GM19324 (cell line): ENCODE results near the gene KATNB1.
"Not testable (repeated sequence)": the region's sequence is repeated elsewhere in the genome, so short reads cannot be mapped to it uniquely, and the experiment has no call there.

ENCODE experiments used
- ATAC-seq: cut with Tn5 transposase; IDR thresholded peaks from one replicate; pipeline ENCODE4 v1.9.1; 2021; ENCODE audit warnings: mild to moderate bottlenecking, moderate library complexity; ENCODE audit not compliant: unreplicated experiment, low FRiP score

KATNB1 gene

DNA sequence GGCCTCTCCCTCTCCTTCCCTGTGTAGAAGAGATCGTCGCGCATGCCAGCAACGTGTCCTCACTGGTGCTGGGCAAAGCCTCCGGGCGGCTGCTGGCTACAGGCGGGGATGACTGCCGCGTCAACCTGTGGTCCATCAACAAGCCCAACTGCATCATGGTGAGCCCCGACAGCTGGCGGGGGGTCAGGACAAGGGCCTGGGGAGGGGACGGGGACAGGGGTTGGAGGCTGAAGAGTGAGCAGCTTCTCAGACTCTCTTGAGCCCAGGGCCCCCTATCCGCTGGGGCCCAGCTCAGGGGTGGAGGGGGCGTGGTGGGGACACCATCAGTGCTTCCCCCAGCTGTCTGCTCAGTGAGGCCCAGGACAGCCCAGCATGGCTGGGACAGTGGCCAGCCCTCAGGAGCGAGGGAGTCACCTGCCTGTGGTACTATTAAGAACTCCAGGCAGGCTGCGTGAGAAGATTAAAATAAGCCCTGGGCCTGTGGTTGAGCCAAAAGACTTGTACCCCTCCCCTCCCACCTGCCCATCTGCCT, 6.2 kb downstream of the KATNB1 start:
- ATAC-seq: no peak

DNA sequence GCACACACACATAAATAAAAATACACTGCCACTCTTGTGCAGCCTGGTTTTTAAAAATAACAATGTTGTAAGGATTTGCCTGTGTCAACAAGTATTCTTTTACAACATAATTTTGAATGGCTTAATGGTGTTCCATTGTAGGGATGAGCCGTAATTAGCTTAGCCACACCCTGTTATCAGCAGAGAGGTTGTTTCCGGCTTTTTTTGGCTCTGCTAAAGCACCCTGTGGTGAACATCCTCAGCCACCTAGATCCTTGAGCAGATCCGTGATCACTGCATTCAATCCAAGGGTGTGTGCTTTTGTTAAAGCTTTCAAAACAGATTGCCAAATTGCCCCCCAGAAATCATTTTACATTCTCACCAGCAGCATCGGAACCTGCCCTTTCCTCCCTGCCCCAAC, 7.0 kb downstream of the KATNB1 start:
- ATAC-seq: no peak

DNA sequence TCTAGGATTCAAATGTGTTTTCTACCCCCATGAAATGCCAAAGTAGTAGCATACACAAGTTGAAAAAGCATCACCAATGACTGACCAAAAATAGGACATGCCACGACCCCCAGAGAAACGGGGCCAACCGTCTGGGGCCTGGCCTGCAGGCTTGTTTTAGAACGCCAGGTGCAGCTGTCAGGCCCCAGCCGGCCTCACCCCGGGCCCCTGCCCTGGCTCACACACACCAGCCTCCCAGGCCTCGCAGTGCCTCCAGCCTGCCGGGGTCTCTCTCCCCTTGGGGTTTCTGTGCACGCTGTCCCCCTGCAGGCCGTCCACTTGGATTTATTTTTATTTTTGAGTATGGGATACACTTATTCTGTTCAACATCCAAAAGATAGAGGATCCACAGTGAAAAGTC, 7.9 kb downstream of the KATNB1 start:
- no peak for ATAC-seq

DNA sequence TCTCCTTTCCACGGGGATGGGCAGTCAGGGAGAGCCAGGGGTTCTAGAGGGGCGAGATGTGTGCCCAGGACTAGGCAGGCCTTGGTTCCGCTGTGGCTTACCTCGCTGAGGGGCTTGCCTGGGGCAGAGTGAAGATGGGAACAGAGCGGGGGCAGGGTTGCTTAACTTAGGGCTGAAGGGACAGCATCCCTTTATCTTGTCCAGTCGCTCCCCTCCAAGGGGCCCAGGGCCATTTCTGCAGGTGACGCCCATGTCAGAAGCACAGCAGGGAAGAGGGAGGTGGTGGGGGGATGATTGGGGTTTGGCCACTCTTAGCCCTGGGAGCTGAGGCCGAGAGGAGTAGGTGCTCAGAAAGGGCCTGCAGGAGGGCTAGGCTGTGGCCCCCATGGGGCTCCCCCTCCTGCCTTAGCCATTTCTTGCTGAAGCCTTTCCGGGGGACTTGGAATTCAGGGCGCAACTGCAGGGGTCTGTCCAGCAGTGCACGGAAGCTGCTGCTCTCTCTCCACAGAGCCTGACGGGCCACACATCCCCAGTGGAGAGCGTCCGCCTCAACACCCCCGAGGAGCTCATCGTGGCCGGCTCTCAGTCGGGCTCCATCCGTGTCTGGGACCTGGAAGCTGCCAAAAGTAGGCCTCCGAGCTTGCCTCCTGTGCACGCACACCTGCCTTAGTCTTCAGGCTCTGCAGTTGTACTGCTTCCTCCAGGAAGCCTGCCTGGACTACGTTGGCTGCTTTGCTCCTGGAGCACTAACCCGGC, 8.5 kb downstream of the KATNB1 start:
- no peak for ATAC-seq

DNA sequence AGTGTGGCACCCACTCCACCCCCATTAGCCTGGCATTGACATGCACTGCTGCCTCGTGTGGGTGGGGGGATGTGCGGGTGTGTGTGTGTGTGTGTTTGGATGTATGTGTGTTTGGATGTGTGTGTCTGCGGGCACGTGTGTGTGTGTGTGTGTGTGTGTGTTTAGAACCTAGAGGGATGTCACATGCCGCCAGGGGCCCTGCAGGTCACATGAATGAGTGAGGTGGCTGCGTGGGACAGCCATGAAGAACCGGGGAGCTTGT, 9.0 kb downstream of the KATNB1 start:
- ATAC-seq: no peak

DNA sequence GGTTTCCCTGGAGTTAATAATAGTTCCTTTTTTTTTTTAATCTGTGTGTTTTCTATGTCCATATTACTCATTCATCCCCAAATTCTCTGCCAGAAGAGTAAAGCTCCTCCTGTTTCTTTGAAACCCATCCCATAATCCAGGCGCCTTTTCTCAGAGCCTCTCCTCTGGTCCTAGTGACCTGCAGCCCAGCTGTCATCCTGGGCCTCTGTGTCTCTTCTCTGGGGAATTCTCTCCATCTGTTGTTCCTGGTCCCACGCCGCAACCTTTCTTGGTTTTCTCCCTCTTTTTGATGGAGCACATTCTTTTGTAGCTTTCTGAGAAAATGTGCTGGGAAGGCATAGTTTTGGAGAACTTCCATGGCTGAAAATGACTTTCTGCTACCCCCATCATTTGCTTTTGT, 10.2 kb downstream of the KATNB1 start:
- ATAC-seq: no peak

DNA sequence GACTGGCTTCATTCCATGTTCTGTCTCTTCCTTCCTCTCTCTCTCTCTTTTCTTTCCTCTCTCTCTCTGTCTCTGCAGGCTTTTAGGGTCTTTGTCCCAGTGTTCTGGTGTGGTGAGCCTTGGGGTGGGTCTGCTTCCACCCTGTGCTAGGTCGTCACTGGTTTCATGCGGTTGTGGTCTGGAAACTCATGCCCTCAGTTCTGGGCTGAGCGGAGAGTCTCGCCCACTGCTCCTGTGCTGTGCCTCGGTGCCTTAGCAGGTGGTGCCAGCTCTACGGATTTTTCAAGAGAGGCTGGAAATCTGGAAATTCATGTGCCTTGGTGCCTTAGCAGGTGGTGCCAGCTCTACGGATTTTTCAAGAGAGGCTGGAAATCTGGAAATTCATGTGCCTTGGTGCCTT, 10.7 kb downstream of the KATNB1 start:
- not testable (repeated sequence) for ATAC-seq

DNA sequence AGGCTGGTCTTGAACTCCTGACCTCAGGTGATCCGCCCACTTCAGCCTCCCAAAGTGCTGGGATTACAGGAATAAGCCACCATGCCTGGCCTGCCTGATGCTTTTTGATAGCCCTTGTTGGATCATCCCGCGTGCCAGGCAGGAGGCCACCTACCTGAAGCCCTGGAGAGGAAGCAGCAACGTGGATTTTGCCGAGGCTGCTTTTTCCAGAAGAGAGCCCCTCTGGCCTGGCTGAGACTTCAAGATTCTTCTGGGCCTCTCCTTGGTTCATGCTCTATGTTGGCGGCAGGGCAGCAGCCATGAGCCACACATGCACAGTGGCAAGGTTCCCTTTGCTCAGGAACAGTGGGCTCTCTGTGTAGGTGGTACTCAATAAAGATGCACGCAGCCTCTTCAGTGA, 11.5 kb downstream of the KATNB1 start:
- ATAC-seq: no peak

DNA sequence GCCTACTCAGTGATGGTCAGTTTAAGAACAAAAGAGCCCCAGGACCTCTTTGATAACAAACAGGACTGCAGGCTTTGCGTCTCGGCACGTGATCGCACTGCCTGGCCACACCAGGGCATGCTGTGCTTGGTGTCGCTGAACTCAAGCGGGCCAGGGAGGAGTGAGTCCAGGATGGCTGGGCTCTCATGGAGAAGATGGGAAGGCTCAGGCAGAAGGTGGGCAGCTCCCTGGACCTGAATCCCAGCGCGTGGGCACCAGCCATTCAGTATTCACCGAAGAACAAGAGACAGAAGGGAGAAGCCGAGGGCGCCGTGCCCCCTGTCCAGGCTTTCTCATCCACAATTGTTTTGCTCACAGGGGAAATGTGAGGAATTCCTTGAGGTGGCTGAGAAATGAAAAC, 11.9 kb downstream of the KATNB1 start:
- ATAC-seq: no peak

DNA sequence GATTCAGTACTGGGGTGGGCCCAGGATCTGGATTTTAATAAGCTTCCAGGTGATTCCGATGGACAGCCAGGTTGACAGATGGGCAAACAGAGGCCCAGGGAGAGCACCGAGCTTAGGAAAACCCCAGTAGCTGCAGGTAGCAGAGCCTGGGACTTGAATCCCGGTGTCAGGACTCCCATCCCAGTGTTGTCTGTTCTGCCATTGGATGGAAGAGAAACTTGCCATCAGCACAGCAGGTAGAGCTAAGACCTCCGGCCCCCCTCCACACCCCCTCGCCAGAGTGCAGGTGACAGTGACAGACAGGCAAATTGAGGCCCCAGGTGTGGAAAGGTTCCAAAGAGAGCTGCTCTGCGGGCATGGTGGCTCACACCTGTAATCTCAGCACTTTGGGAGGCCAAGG, 12.4 kb downstream of the KATNB1 start:
- ATAC-seq: no peak

DNA sequence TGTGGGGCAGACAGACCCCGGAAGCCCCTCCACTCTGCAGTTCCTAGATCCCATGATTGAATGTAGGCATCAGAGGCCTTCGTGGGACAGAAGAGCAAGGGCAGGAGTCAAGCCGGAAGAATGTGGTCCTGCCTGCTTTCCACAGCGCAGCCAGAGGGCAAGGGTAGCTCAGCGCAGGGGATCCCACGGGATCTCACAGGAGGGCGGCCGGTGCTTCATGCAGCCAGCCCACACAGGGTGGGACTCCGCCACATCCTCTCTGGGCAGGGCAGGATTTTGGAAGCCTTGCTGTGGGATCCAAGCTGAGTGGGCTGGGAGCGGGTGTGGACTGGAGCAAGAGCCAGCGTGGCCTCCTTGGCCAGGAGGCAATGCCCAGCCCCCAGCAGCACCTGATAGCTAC, 13.0 kb downstream of the KATNB1 start:
- no peak for ATAC-seq

DNA sequence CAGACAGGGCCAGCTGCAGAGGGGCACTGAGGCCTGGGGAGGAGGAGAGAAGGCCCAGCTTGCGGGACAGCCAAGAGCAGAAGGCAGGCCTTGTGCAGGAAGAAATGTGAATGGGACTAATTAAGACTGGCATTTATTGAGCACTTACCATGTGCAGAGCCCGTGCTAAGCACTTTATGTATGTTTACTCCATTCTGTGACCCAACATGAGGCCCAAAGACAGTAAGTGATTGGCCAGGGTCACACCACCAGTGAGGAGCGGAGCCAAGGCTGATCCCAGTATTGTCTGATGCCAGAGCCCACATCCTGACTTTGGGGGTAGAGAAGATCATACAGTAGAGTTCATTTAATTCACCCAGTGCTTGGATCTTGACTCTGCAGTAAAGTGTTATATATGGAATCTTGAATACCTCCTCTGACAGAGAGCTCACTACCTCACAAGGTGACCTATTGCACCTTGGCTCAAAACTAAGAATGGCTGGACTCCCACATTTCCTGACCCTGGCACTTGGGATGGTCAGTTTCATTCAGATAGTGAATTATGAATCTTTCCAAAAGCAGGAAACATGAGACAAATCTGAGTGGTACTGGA, 13.6 kb downstream of the KATNB1 start:
- ATAC-seq: no peak

DNA sequence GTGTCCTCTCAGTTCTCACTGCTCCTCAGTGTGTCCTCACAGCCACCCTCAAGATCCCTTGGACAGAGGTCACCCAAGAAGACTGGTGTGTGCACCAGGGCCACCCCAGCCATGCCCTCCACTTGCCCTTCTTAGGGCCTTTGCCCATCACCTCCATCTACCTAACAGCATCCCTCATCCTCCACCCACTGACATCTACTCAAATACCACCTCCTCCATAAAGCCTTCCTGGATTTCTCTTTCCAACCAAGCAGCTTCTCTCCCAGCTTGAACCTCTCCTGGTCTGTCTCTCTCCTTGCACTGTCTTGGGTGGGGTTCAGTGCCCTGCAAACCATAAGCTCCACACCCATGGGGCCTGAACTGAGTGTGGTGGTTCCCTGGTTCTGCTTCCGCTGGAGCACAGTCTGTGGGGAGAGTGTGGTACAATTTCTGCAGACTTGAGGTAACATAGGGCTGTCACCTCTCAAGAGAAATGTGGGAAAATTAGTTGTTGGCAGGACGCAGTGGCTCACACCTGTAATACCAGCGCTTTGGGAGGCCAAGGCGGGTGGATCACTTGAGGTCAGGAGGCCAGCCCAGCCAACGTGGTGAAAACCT, 14.4 kb downstream of the KATNB1 start:
- no peak for ATAC-seq

DNA sequence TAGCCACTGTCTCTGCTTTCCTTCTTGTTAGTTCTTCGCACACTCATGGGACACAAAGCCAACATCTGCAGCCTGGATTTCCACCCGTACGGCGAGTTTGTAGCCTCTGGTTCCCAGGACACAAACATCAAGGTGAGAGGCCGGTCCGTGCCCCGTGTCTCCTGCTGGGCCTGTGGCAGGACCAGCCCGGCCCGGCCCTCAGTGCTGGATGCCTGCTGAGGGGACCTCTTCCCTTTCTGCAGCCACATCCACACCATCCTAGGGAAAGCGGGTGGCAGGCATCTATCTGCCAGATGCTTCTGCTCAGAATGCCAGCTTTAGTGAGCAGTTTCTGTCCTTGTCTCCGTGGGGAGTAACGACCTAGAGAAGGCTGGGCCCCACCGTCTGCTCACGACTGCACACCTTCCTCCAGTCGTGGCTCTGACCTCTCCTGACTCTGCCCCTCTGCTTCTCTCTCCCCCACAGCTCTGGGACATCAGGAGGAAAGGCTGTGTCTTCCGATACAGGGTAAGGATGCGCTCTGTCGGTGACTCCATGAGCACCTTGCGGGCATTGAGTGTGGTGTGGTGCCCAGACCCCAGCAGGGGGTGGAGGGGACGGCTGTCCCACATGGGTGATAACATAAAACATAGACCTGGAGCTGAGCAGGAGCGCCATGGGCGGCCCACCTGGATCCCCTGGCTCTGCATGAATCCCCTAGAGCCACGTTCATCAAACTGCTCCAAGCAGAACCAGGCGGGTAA, 15.4 kb downstream of the KATNB1 start:
- ATAC-seq: no peak

DNA sequence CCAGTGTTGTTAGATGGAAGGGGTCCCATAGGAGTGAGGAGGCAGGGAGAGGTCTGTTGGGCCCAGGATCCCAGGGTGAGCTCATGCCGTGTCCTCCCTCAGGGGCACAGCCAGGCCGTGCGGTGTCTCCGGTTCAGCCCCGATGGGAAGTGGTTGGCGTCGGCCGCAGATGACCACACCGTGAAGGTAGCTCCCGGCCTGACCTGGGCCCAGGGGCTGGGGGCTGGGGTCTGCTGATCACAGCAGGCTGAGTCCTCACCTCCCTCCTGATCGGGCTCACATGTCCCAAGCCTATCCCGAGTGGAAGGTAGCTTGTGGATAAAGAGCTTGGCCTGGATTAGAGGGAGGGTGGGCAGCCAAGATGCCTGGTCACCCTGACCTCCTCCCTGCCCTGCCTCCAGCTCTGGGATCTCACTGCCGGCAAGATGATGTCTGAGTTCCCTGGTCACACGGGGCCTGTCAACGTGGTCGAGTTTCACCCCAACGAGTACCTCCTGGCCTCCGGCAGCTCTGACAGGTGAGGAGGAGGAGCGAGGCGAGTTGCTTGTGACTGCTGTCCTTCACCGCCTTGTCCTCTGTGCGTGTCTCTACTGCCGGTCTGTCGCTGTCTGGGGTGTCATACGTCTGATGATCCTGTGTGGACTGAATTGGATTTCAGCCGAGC, 16.1 kb downstream of the KATNB1 start:
- no peak for ATAC-seq

DNA sequence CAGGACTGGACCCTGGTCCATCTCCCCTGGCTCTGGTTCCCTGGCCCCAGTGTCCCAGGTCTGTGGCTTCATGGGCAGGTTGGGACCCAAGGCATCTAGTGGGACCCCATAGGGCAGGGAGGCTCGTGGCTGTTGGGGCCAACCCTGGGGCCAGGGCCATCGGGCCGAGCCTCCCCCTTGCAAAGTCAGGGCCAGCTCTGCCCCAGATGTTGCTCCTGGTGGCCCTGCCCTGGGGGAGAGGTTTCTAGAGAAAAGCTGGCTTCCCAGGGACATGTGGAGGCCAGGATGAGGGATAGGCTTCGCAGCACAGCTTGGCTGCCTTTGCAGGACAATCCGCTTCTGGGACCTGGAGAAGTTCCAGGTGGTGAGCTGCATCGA, 16.6 kb downstream of the KATNB1 start:
- no peak for ATAC-seq

DNA sequence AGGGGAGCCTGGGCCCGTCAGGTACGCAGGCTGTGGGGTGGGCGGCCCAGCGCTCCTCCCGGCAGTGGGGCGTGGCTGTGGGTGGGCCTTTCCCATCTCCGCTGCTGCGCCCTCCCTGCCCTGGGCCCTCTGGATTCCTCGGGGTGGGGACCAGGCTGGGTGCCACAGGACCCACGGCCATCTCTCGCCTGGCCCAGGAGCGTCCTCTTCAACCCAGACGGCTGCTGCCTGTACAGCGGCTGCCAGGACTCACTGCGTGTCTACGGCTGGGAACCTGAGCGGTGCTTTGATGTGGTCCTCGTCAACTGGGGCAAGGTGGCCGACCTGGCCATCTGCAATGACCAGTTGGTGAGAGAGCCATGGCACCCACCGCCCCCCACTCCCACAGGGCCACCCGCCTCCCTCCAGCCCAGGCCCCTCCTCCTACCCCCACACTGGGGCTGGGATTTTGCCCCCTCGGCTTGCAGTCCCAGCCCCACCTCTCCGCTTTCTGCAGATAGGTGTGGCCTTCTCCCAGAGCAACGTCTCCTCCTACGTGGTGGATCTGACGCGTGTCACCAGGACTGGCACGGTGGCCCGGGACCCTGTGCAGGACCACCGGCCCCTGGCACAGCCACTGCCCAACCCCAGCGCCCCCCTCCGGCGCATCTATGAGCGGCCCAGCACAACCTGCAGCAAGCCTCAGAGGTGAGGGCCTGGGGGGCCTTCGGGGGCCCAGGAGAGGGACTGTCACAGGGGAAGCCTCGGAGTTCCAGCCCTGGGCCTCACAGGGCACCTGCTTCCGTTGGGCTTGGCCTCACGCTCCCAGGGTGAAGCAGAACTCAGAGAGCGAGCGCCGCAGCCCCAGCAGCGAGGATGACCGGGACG, 17.2 kb downstream of the KATNB1 start:
- ATAC-seq: no peak

DNA sequence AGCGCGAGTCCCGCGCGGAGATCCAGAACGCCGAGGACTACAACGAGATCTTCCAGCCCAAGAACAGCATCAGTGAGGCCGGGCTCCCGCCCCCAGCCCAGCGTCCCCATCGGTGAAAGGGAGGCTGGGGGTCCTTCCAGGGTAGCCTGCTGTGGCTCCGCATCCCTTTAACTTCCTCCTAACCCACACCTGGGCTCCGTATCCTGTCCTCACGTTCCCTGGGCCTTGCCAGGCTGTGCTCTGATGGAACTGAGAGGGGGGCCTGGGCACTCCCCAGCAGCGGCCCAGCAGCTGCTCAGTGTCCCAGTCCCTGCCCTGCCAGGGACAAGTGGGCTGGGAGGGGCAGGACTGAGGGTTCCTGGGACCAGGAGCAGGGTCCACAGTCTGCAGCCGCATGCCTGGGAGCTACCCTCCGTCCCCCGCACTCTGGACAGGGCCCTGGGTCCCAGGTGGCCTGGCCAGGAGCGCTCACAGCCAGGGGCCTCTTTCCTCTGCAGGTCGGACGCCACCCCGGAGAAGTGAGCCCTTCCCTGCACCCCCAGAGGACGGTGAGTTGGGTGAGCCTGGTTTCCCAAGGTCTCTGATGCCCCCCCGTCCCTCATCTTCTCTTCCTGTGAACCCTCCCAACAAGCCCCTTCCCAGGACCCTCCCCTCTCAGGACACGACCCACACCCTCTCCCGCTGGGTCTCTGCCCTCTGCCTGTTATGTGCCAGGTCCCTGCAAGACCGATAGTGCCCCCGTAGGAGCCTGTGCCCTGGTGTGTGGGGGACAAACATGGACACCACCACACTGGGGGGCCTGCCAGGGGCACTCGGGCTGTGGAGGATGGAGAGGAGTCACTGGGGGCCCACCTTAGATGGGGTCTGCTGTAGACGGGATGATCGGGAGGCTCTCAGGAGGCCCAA, 18.1 kb downstream of the KATNB1 start:
- no peak for ATAC-seq
